ENCODE data around the gene SESN3. TPM values are rescaled to one million over a fixed set of nuclear protein-coding genes. Genes with fewer than 3 reads are reported as not detected.
A peak's percentile ranks its signal among the peaks of the same experiment; 100 is the strongest.

SESN3 gene
- total RNA-seq, 4 donors from 2014 or later, result 57.9 to 106 (median 71.8) TPM

- TF ChIP-seq POLR2A (IDR thresholded peaks at IDR 0.05), result peak; percentile 18 to 49
- TF ChIP-seq, protein P1, sequence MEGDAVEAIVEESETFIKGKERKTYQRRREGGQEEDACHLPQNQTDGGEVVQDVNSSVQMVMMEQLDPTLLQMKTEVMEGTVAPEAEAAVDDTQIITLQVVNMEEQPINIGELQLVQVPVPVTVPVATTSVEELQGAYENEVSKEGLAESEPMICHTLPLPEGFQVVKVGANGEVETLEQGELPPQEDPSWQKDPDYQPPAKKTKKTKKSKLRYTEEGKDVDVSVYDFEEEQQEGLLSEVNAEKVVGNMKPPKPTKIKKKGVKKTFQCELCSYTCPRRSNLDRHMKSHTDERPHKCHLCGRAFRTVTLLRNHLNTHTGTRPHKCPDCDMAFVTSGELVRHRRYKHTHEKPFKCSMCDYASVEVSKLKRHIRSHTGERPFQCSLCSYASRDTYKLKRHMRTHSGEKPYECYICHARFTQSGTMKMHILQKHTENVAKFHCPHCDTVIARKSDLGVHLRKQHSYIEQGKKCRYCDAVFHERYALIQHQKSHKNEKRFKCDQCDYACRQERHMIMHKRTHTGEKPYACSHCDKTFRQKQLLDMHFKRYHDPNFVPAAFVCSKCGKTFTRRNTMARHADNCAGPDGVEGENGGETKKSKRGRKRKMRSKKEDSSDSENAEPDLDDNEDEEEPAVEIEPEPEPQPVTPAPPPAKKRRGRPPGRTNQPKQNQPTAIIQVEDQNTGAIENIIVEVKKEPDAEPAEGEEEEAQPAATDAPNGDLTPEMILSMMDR (IDR thresholded peaks at IDR 0.05), result peak in 1 of 5 experiments; percentile 11
- TF ChIP-seq EP300 (IDR thresholded peaks at IDR 0.05), result peak in 1 of 2 donors; percentile 85
- peak overlapping the region; percentile 53 to 68 (median 62) for H3K4me3 ChIP-seq
- WGBS, 2 donors, result 11 to 19% methylated on average over 20 to 23 of the region's 23 CpGs
- H3K27me3 ChIP-seq, result no peaks in the 10 kb centered on the region
- H3K36me3 ChIP-seq, result no peaks in the 10 kb centered on the region
- peak in 1 of 2 donors; percentile 35 for DNase-seq (ENCODE audit: low spot score in 2 of 2)
- no peaks in the 10 kb centered on the region for H3K9me3 ChIP-seq
- H3K4me1 ChIP-seq, result peaks cover 0 to 67% (median 29%) of the 10 kb centered on the region in 4 donors
- peak overlapping the region; percentile 93 to 98 (median 97) for H3K27ac ChIP-seq
Observed at GRCh38 chr11:95149651-95150364, 81.2 kb downstream of the SESN3 start.

GRCh38 chr11:95148938-95149337 lies 82.1 kb downstream of the SESN3 start:
- WGBS, 2 donors, result 52 to 56% methylated on average over 2 of the region's 2 CpGs
- H3K36me3 ChIP-seq, result no peaks in the 10 kb centered on the region
- peaks cover 0 to 64% (median 28%) of the 10 kb centered on the region in 4 donors for H3K4me1 ChIP-seq
- peak overlapping the region in 3 of 4 donors; percentile 83 to 97 (median 97) for H3K27ac ChIP-seq
- H3K27me3 ChIP-seq, result no peaks in the 10 kb centered on the region
- DNase-seq (ENCODE audit: low spot score in 2 of 2), result no peak
- no peak overlapping the region for H3K4me3 ChIP-seq
- TF ChIP-seq, protein P1 (IDR thresholded peaks at IDR 0.05), result no peak
- no peaks in the 10 kb centered on the region for H3K9me3 ChIP-seq

DNA sequence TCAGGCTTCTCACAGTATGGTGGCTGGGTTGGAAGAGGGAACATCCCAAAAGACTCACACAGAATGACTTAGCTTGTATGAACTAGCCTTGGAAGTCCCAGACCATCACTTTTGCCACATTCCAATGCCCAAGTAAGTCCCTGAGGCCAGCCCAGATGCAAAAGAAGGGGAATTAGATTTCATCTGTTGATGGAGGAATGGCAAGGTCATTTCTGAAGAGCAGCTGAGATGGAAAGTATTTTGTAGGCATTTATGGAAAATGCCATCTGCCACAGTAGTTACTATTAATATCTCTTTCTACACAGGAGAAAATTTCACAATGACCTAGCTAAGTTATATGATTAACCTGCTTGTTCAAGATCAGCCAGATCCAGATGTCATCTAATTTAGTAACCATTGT lies 82.6 kb downstream of the SESN3 start:
- DNase-seq (ENCODE audit: low spot score in 2 of 2), result no peak
- Histone ChIP-seq H3K4me3 (no peak overlapping the region), H3K27me3 (no peaks in the 10 kb centered on the region), H3K27ac (peak overlapping the region in 3 of 4 donors; percentile 19 to 97 (median 83)), H3K9me3 (no peaks in the 10 kb centered on the region), H3K4me1 (peaks cover 0 to 59% (median 23%) of the 10 kb centered on the region in 4 donors), H3K36me3 (no peaks in the 10 kb centered on the region)
- TF ChIP-seq, protein P1 (IDR thresholded peaks at IDR 0.05), result no peak
- TF ChIP-seq EP300 (IDR thresholded peaks at IDR 0.05) (no peak), POLR2A (IDR thresholded peaks at IDR 0.05) (no peak)

DNA sequence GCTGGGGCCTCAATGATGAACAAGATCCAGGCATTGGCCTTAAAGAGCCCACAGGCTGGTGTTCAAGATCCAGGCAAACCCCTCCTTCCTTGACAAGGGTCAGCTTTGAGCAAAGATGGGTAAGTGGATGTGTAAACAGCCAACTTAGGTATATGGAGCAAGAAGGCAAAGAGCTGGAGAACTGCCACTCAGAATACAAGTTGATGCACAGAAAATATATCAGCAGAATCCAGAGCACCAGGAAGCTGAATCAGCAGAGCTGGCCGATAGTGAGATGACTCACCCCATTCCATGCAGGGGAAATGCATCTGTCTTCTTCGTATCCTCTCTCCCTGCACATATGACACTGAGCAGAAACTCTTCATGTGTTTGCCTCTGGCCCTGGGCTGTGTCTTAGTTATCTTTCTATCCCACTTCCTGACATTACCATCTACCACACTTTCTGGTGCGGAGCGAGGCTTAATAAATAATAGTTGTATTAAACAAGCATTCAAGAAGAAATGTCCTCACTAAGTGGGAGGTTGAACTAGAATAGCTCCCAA lies 83.6 kb downstream of the SESN3 start:
- H3K4me3 ChIP-seq, result no peak overlapping the region
- no peak for DNase-seq (ENCODE audit: low spot score in 2 of 2)
- H3K4me1 ChIP-seq, result peaks cover 0 to 49% (median 20%) of the 10 kb centered on the region in 4 donors
- no peaks in the 10 kb centered on the region for H3K27me3 ChIP-seq
- TF ChIP-seq, protein P1 (IDR thresholded peaks at IDR 0.05), result no peak
- TF ChIP-seq EP300 (IDR thresholded peaks at IDR 0.05) (peak in 1 of 2 donors; percentile 21), POLR2A (IDR thresholded peaks at IDR 0.05) (no peak)
- 22 to 29% methylated on average over 4 of the region's 4 CpGs for WGBS, 2 donors
- peak overlapping the region in 3 of 4 donors; percentile 40 to 97 (median 83) for H3K27ac ChIP-seq
- no peaks in the 10 kb centered on the region for H3K9me3 ChIP-seq
- H3K36me3 ChIP-seq, result no peaks in the 10 kb centered on the region

- Histone ChIP-seq H3K27ac (peak overlapping the region in 1 of 4 donors; percentile 83), H3K36me3 (no peaks in the 10 kb centered on the region), H3K4me3 (no peak overlapping the region), H3K27me3 (no peaks in the 10 kb centered on the region), H3K9me3 (no peaks in the 10 kb centered on the region), H3K4me1 (peaks cover 0 to 43% (median 15%) of the 10 kb centered on the region in 4 donors)
- TF ChIP-seq, protein P1 (IDR thresholded peaks at IDR 0.05), result no peak
- TF ChIP-seq POLR2A (IDR thresholded peaks at IDR 0.05) (no peak), EP300 (IDR thresholded peaks at IDR 0.05) (no peak)
- WGBS, 2 donors, result 72 to 84% methylated on average over 4 of the region's 4 CpGs
- DNase-seq (ENCODE audit: low spot score in 2 of 2), result no peak
Observed at GRCh38 chr11:95145430-95146060, 85.5 kb downstream of the SESN3 start.
